ENCODE measurements around the gene CER1. TPM values are rescaled to one million over a fixed set of nuclear protein-coding genes. Genes with fewer than 3 reads are reported as not detected.
A peak's percentile ranks its signal among the peaks of the same experiment; 100 is the strongest.
"Not testable (repeated sequence)": the region's sequence is repeated elsewhere in the genome, so short reads cannot be mapped to it uniquely, and the experiment has no call there.

The CER1 gene
- total RNA-seq, 1 donor from 2014 or later: not detected

DNA sequence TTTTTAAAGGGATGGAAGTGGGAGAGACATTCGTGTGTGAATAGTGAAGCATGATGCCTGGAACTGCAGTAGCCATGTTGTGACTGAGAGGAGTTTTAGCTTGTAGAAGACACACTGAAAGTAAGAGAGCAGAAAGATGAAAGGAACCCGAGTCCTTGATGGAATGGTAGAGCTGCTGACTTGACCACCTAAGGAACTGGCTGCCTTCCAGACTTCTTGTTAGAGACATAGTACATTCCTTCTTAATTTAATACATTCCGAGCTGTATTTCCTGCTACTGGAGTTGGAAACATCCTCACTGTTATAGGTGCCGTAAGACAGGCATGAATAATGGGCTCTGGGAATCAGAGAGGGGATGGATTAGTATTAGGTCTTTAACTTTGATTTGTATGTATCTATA lies 7.4 kb downstream of the CER1 start:
- no peak for DNase-seq (ENCODE audit: low spot score)

DNA sequence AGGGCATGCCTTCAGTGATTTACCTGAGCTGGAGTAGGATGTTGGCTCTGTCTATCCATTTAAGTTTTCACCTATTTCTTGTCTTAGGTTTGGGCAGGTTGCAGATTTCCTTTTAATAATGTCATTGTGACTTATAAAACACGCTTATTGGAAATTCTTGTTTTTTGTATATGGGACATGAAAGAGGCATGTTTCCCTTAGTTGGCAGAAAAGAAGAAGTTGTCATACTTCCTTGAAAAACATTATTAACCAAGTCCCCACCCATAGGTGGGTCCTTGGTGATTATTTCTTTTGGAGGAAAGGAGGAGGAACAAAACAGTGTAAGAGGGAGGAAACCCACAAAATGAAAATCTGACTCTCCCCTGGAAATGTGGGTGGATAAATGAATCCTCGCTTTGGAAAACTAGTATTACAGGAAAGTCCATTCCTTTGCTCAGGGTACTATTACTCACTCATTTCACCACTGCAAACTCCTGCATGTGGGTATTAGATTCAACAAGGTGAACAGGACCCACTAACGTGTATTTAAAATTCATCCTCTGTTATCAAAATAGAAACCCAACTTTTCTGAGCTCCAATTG lies 9.3 kb downstream of the CER1 start:
- no peak for DNase-seq (ENCODE audit: low spot score)

DNA sequence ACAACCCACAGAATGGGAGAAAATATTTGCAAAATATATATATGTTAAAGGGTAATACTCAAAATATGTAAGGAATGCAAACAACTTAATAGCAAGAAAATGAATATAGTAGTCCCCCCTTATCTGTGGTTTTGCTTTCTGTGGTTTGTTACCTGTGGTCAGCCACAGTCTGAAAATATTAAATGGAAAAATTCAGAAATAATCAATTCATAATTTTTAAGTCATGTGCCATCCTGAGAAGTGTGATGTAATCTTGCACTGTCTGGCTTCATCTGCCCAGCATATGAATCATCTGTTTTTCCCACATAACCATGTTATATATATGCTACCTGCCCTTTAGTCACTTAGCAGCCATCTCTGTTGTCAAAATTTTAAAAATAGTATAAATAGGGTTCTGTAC lies 11.7 kb downstream of the CER1 start:
- no peak for DNase-seq (ENCODE audit: low spot score)

DNA sequence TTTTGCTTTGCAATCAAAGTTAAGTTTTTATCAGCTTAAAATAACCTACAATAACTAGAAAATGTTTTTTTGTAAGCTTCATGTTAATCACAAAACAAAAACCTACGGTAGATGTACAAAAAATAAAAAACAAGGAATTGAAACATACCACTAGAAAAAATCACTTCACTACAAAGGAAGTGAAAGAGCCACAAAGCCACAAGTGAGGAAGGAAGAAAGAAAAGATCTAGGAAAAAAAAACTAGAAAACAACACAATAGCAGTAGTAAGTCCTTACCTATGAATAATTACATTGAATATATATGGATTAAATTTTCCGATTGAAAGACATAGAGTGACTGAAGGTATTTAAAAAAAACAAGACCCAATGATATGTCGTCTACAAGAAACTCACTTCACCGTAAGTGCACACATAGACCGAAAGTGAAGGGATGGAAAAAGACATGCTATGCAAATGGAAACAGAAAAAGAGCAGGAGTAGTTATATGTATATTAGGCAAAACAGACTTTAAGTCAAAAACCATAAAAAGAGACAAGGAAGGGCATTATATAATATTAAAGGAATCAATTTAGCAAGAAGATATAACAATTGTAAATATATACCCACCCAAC lies 15.9 kb downstream of the CER1 start:
- no peak for DNase-seq (ENCODE audit: low spot score)

DNA sequence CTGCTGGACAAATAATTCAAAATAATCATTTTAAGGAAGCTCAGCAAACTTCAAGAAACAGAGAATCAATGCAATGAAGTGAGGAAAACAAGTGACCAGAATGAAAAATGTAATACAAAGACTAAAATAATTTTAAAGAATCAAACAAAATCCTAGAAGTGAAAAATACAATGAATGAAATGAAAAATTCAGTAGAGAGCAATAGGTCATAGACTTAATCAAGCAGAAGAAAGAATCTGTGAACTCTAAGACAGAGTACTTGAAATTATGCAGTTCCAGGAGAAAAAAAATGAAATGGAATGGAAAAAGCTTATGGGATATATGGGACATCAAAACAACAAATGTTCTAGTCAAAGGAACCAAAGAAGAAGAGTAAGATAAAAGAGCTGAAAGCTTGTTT lies 17.5 kb downstream of the CER1 start:
- DNase-seq (ENCODE audit: low spot score): no peak

DNA sequence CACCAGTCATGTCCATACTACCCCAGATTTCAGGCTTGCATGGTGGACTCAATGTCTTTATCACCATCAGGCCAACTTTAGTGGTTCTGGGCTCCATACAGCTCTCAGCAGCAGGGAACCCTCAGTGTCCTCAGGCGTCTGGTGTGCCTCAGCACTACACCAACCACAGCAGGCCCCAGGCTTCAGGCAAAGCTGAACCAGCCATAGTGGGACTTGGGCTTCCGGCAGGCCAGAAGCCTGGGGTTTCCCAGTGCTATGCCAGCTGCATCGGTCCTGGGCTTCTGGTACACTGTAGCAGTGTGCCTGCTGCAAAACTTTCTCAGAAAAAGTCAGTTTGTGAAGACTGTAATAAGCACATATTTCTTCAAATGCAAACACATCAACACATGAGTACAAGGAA lies 18.3 kb downstream of the CER1 start:
- DNase-seq (ENCODE audit: low spot score): no peak

DNA sequence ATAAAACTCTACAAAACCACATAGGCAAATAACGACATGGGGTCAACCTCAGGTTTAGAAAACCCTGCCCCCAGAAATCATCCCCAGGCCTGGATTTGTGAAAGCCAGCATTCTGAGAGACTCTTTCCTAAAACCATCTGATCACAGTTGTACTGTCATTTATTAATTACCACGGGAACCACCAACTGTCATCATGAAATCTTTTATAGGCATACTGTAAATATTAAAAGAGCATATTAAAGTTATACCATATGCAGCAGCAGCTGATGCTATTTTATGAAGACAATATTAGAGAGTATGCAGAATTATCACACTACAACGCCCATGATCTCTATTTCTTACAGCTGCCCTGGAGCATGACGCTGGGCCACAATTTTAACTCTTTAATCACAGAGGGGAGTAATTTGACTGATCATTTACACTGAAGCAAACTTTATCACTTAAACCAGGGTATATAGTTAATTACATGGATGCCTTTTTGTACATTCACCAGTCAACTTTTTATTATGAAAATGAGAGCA lies 20.3 kb downstream of the CER1 start:
- no peak for DNase-seq (ENCODE audit: low spot score)

DNA sequence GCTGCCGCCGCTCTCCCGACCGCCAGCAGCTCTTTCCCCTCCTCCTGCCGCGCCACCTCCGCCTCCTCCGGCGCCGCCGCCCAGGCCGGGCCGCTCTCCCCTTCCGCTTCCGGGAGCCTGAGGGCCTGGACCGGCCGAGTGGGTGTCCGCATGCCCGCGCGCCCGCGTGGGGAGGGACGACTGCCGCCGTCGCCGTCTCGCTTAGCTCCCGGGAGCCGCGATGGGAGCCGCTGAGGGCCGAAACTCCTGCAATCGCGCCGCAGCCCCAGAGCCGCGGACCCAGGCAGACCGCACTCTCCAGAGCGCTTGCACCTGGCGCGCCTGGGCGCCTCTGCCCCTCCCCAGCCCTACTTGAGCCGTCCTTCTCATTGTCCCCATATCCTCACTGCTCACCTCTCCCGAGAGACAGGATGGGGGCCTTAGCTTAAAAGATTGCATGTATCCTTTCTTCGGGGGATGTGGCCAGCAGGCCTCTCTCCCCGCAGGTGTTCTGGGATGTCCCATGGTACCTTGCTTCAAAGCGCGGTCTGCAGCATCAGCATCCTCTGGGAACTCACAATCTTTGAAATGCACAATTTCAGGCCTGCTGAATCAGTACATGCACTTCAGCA lies 29.2 kb downstream of the CER1 start, which contains the start of gene ZDHHC21:
Gene ZDHHC21, minus strand, starts transcription at position 182 of the 611 bp plus-strand sequence. CDS start 19,092 bp downstream, outside the sequence.
- peak; percentile 75 for DNase-seq (ENCODE audit: low spot score)

DNA sequence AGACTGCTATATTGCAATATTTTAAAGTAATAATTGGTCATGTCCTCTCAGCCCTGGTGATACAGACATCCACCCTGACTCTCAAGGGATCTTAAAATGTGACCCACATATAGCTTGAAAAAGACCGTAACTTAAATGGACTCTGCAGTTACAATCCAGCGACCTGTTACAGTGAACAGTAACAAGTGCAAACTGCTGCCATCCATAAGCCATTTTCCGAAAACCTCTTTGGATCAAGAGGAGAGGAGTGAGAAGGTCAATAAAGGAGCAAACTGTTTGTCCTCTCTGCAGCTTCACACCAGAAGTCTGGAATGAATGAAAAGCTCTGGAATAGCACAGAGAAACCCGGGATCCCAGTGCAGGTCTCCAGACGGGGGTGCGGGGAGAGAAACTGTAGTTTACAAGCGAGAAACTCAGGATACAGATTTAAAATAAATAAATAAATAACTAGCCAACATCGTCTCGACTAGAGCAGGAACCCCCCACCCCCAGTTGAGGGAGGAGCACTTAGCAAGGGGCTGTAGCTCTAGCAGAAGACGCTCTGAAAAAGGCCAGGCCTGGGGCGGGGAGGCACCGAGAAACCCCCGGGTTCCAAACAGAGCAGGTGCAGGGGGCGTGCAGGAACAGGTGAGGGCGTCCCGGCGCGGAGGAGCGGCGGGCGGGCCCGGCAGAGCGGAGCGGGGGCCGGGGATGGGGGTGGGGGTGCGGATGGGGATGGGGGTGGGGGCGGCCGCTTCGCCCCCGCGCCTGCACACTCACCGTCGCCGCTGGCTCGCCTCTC lies 29.9 kb downstream of the CER1 start:
- DNase-seq (ENCODE audit: low spot score): peak; percentile 41

DNA sequence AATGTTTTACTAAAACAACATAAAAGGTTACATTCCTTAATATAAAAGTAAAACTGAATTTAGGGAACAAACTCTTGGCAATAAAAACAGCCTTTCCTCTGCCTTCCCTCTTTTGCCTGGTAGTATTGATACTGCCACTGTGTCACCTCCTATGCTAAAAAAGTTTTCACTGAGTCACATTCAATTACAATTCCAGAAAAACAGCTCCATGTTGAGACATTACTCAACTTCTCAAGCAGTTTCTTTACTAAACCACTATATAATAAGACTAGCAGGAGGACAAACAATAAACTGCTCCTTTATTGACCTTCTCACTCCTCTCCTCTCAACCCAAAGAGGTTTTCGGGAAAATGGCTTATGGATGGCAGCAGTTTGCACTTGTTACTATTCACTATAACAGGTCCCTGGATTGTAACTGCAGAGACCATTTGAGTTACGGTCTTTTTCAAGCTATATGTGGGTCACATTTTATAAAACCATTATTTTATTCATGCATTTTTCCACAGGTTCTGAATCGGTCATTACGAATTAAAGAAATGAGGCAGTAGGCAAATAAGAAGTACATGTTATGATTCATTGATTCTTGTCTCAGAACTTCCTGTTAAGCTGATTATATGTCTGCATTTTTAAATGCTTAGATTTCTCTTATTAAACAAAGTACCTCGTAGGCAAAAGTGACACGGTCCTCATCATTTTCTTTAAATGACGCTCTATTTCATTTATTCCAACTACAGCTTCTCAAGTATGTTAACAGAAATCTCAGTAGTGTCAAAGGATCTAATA lies 31.4 kb downstream of the CER1 start:
- DNase-seq (ENCODE audit: low spot score): no peak

DNA sequence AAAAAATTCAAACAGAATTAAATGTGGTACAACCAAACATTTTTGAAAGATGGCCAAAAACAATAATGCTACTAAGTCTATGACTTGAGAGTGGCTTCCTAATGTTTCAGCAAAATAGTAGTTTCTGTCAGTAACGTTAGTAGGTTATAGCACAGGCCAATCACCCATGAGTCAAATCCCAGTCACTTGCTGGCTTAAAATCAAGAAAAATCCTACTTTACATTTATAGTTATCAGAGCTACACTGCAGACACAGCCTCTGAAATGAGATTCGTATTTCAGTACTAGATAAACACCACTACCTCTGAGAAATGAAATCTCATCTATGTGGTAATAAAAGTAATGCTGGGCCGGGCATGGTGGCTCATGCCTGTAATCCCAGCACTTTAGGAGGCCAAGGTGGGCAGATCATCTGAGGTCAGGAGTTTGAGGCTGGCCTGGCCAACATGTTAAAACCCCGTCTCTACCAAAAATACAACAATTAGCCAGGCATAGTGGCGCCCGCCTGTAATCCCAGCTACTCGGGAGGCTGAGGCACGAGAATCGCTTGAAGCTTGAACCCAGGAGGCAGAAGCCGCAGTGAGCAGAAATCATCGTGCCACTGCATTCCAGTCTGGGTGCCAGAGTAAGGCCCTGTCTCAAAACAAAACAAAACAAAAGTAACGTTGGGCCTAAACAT lies 35.4 kb downstream of the CER1 start:
- no peak for DNase-seq (ENCODE audit: low spot score)

DNA sequence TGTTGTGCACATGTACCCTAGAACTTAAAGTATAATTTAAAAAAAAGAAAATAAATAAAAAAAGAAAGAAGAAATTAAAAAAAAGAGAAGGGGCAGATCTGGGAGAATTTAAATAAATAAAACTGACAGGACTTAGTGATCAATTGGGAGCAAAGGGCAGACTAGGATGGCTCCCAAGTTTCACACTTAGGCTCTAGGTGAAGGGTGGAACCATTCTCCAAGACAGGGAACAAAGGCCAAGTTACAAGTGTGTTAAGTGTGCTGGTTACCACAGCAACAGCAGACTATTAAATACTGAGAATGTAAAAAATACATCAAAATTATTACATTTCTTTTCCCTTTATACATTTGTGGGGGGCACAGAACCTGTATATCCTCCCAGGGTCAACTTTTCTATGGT lies 36.4 kb downstream of the CER1 start:
- DNase-seq (ENCODE audit: low spot score): no peak

DNA sequence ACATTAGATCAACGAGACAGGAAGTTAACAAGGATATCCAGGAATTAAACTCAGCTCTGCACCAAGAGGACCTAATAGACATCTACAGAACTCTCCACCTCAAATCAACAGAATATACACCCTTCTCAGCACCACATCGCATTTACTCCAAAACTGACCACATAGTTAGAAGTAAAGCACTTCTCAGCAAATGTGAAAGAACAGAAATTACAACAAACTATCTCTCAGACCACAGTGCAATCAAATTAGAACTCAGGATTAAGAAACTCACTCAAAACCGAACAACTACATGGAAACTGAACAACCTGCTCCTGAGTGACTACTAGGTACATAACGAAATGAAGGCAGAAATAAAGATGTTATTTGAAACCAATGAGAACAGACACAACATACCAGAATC lies 39.9 kb downstream of the CER1 start:
- DNase-seq (ENCODE audit: low spot score): not testable (repeated sequence)

DNA sequence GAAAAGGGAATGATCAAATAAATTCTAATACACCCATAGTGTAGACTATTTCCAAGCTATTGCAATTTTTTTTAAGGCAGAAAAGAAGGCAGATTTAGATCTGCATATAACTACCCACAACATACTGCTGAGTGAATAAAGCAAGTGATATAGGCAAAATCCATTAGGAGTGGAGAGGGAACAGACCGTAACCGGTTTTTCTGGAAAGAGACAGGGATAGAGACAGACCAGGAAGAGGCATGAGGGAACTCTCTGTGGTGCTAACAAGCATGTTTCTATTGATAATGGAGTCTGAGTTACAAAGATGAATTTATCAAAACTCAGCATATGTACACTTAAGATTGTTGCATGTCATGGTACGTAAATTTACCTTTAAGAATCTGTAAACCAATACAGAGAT lies 43.8 kb downstream of the CER1 start:
- DNase-seq (ENCODE audit: low spot score): no peak

DNA sequence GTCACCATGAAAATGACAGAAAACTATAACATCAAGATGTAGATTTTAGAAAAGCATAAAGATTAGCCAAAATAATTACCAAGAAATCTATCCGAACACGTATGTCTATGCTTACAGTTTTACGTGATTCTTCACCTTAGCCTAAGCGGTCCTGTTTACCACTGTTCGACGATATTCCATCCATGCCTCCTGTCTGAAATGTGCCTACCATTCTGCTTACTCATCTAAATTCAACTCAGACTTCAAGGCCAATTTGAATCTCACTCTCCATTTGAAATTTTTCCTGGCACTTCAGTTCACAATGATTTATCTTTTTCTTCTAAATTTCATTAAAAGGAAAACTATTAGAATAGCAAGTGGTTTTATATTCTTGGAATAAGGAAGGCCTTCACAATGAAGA lies 44.7 kb downstream of the CER1 start:
- DNase-seq (ENCODE audit: low spot score): no peak

DNA sequence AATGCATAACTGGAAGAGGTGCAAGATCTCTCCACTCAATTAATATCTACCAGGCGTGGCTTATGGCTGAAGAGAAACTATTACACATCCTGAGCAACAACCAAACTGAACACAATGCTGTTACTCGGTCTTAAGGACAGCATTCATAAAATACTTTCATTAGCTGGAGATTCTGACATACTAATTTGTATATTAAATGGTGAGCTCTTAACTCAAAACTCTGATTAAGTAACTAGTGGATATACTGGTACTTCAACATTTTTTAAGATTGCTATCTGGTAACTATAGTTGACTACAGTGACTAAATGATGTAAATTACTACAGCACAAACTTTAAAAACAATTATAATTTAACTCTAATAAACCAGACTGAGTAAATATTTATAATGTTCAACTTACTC lies 45.1 kb downstream of the CER1 start:
- no peak for DNase-seq (ENCODE audit: low spot score)

DNA sequence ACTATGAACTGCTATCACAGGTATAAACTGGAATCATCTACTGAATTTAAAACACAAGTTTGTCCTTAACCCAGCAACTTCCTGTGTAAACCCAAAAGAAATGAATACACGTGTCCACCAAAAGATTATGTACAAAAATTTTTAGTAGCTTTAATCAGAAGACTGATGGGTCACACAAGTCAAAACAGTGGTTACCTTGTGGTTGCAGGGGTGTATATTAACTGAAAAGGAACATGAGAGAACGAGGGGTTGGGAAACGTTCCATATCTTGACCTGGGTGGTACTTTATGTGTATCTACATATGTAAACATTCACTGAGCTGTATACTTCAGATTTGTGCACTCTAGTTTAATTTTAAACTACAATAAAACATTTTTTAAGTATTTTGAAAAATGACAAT lies 47.9 kb downstream of the CER1 start:
- DNase-seq (ENCODE audit: low spot score): no peak

DNA sequence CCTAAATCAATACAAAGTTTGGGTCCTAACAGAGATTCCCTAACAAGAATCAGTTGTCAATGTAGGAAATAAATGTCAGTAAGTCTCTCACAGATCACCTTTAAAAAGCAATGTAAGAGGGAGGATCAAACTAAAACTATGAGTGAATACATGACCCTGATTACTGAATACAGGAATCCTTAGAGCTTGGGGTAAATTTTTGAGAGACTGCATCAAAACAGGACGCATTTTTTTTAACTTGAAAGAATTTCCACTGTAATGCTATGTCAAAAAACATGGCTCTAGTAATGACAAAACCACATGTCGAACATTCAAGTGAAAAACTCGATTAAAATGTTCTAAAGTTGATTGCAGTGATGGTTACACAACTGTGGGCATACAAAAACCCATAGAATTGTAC lies 51.2 kb downstream of the CER1 start:
- DNase-seq (ENCODE audit: low spot score): no peak

DNA sequence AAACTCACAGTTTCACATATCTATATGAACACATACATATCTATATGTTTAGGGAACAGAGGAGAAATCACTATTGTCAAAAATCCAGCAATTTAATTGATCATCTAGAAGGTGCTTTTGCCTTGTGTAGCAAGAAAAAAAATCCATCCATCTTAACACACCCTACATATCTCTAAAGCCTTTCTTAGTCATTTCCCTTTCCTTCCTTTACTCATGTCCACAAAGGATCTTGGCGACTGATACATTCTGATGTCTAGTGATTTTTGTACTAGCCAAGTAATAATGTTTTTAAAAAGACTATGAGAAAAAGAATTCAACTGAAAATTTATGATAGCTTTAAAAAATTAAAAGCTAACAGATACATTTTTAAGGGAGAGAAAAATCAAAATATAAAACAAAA lies 51.8 kb downstream of the CER1 start:
- DNase-seq (ENCODE audit: low spot score): no peak

Data from ureter (tissue), 1 donor.